NCI-H1105 treated with DMSO at 0.1 percent for 48 hours (cell line): Measurements from ENCODE around the gene ARID1B.

Experiments used
- DNase-seq: peaks from one replicate; lab custom pipeline; 2025; lab: John Stamatoyannopoulos, UW

ARID1B gene

DNA sequence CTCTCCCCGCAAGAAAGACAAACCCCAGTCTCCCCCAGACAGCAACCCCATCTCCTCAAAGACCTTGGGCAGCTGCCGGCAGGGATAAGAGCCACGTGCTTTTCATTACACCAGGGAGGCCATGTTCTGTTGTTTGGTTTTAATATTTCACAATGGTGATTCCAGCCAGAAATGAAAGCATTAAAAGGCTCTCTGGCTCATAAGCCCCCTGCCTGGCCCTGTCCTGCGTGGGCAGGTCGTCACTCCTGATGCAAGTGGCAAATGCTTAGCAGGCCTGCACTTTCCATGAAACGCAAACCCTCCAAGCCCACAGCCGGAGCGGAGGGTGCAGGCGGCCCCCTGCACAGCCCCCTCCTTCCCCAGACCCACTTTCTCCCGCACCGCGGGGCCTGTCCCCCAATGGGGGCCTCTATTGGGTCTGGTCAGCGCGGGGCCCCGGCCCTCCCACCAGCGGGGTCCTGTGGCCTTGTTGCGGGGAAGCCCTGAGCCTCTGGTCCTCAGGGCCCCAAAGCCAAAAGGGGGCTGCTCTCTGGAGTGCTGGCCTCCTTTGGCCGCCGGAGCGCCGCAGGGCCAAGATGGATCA lies 469.0 kb downstream of the ARID1B start:
- DNase-seq, result no peak

DNA sequence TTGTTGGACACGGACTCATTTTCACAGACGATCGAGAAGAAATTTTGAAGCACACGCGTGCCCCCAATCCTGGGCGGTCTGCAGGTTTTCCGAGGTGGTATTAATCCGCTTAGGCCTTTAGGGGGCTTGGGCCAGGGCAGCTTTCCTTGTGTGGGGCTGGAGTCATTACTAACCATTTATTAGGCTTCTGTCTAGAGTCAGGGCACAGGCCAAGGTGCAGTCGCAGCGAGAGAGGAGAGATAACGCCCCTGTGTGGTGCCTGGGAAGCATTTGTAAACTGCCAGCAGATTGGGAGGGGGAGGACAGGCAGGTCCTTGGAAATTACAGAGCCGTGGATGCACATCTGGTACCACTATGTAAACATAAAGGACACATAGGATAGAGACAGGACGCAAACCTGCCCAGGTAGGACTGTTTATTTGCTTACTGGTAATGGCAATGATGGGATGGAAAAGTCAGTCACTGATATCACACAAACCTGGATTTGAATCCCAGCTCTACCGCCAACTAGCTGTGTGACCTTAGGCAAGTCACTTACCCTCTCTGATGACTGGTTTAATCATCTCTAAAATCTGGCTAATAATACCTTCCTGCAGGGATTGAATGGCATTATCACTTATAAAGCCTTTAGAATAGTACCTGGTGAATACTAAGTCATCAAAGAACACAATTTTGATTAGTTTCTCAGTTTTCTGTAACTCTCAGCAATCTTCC lies 469.8 kb downstream of the ARID1B start:
- no peak for DNase-seq

DNA sequence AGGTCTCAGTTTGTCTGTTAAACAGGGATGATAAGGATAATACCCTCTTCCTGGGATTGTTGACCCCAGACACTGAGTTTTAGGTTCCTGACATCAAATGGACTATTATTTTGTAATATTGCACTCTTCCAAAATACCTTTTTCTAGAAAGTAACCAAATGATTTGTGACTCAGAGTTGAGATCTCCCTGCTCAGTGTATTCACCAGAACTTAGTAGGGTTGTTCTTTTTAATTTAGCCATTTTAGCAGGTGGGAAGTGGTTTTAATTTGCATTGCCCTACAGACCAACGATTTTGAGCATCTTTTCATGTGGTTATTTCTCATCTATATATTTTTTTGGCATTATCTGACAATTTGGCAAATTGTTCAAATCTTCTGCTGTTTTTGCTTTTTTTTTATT lies 471.1 kb downstream of the ARID1B start:
- no peak for DNase-seq

GRCh38 chr6:157249826-157250225 lies 472.6 kb downstream of the ARID1B start:
- DNase-seq, result peak; percentile 17

GRCh38 chr6:157251586-157252247 lies 474.5 kb downstream of the ARID1B start:
- no peak for DNase-seq

DNA sequence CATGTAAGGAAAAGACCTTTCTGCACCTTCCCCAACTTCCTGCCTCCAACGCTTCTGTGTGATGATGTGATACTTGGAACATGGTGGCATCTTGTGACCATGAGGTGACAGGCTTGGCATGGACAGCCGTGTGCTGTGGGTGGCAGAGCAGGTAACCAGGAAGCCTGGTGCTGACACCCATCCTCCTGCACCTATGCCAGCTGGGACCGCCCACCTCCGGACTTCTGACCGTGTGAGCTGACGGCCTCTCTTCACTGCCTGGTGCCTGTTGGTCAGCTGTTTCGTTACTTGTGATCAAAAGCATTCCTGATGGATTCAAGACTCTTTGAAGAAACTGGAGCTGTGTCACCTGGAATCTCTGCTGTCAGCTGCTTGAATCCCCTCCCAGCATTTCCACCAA lies 475.8 kb downstream of the ARID1B start:
- DNase-seq, result no peak

DNA sequence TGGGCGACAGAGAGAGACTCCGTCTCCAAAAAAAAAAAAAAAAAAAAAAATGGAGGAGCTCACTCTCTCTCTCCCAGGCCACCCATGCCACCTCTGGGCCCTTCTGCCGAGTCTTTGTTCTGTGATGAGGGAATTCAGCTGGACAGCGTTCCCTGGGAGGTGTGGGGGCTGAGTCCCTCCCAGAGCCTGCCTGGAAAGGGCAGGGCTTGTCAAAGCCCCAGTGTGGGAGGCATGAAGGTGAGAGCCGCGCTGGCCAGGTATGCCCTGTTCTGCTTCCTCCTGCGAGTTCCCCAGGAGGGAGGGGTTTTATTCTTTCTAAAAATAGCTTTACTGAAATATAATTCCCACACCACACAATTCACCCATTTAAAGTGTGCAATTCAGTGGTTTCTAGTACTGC lies 476.5 kb downstream of the ARID1B start:
- DNase-seq, result no peak

GRCh38 chr6:157254538-157254937 lies 477.4 kb downstream of the ARID1B start:
- no peak for DNase-seq

DNA sequence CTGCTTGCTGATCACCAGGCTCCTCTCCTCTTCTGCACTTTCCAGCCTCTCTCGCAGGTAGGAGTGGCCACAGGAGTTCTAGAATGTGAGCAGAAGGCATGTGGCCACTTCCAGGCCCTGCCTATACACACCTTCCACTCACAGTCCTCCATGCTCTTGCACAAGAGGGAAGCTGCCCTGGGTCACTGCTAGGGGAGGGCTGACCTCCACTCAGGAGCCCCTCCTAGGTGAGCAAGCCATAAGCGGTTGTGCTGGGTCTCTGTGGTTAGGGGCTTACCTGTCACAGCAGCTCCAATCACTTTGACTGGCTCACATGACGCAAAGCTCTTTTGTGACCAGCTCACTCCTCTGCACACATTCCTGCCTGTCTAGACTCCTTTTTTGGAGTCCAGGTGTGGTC lies 477.9 kb downstream of the ARID1B start:
- no peak for DNase-seq

- DNase-seq, result no peak
Observed at GRCh38 chr6:157258878-157259277, 481.7 kb downstream of the ARID1B start.

DNA sequence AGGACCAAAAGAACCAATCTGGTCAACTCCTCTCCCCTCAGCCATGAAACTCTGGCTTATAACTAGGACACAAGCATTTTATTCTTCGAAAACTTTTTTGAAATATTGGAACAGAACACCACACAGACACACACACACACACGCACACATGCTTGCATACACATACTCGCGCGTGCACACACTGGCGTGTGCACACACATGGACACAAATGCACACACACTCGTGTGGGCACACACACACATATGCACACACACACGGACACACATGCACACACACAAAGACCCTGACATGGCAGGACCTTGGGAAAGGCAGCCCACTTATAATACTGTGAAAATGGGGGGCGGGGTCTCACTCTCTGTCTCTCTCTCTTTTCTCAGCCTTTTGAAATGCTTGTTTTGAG lies 482.3 kb downstream of the ARID1B start:
- DNase-seq, result no peak
